ENCODE results near the gene DYNC1H1. TPM values are rescaled to one million over a fixed set of nuclear protein-coding genes. Genes with fewer than 3 reads are reported as not detected.

DYNC1H1 gene
- total and polyA plus RNA-seq, 2 of the 13 experiments (the other 11 are each of a cell fraction or from before 2014, with no cell fraction given), result 74.4 to 239 TPM

GRCh38 chr14:102086972-102087761 lies 122.8 kb downstream of the DYNC1H1 start, which contains the start of gene HSP90AA1 (continued):
- TF ChIP-seq ZNF646 (CRISPR knock-in tag; IDR thresholded peaks at IDR 0.05) (no peak), YEATS2 (CRISPR knock-in tag; IDR thresholded peaks at IDR 0.05; ENCODE audit: borderline replicate concordance) (peak; percentile 63; the same call in 1 of the 2 replicates), ZNF225 (CRISPR knock-in tag; IDR thresholded peaks at IDR 0.05) (peak; percentile 83), EZH2 (conservative IDR thresholded peaks at IDR 0.05; ENCODE audit: low read depth, low read length) (no peak), GLMP (CRISPR knock-in tag; IDR thresholded peaks at IDR 0.05; ENCODE audit: borderline replicate concordance) (no peak), SETDB1 (CRISPR knock-in tag; IDR thresholded peaks at IDR 0.05; ENCODE audit: borderline replicate concordance) (no peak), AFF4 (CRISPR knock-in tag; IDR thresholded peaks at IDR 0.05) (peak; percentile 42; the same call in 1 of the 2 replicates), ZBTB14 (CRISPR knock-in tag; IDR thresholded peaks at IDR 0.05) (peak; percentile 93), ZNF577 (CRISPR knock-in tag; IDR thresholded peaks at IDR 0.05; ENCODE audit: borderline replicate concordance, low read depth) (peak; percentile 58; the same call in 1 of the 2 replicates), ISX (CRISPR knock-in tag; conservative IDR thresholded peaks at IDR 0.05) (no peak), MATR3 (CRISPR knock-in tag; IDR thresholded peaks at IDR 0.05) (no peak), SUZ12 (IDR thresholded peaks at IDR 0.05; ENCODE audit: low read depth, low read length) (no peak), ZFX (CRISPR knock-in tag; IDR thresholded peaks at IDR 0.05; ENCODE audit: low read depth) (peak; percentile 87), ZNF572 (CRISPR knock-in tag; IDR thresholded peaks at IDR 0.05) (peak; percentile 65; the same call in 1 of the 2 replicates), PHB2 (IDR thresholded peaks at IDR 0.05; ENCODE audit: partially characterized antibody) (no peak)
